Left cardiac atrium (tissue), 4 donors: Measurements from ENCODE around the gene QRICH1. TPM values are rescaled to one million over a fixed set of nuclear protein-coding genes. Genes with fewer than 3 reads are reported as not detected.

Experiments used
- ATAC-seq, 2 donors: fragments of 200-7000 bp; cut with Tn5 transposase; one replicate each; pipeline ENCODE4 v1.9.1; 2020; ENCODE audit warnings: mild to moderate bottlenecking in 2 of 2, moderate library complexity in 2 of 2
- DNase-seq: peaks from one replicate; pipeline ENCODE4 v3.0.0-alpha.2; 2020
- intact Hi-C, 2 donors: fragments of 100-400 bp; cut with DNase I; formaldehyde crosslinking; loops; one replicate each; pipeline versions ENCODE4 v1.14.1 to v1.15.1; 2022 to 2023
- total RNA-seq, 2 donors: library from RNA; stranded (reverse); fragmentation: NEBNext Ultra II Directional; extraction: Animal tissue kit (Norgen Biotek cat#: 25700); gene quantifications; one replicate each; pipeline ENCODE4 v1.2.1, GENCODE V29; 2021
- donor health status: DM: no; HTN: yes; CAD: no.
- donor health status: DM: no; HTN: yes; CAD: no; lungs with severe emphysema.
- donor health status: DM: yes; HTN: yes; CAD: no.
- donor health status: Dilated cardiomyopathy.

Gene QRICH1
- total RNA-seq, 2 donors from 2014 or later, result 50.4 to 59.9 TPM

GRCh38 chr3:49007068-49007770 lies 86.7 kb downstream of the QRICH1 start, which contains the start of gene WDR6:
TSS of gene WDR6 (plus strand) at chr3:49007391. CDS start at chr3:49007432, 41 bp downstream.
- peak; percentile 92 to 93 for ATAC-seq
- intact Hi-C loops, result no loop called here
- DNase-seq, result peak; percentile 98

- intact Hi-C loops, result no loop called here
- DNase-seq (peak; percentile 53), ATAC-seq (peak; percentile 15 to 16)
Measured at GRCh38 chr3:49006408-49007067, 87.3 kb downstream of the QRICH1 start.

- no peak for ATAC-seq
- intact Hi-C loops, result no loop called here
- no peak for DNase-seq
Measured at GRCh38 chr3:49005998-49006397, 87.9 kb downstream of the QRICH1 start.

- ATAC-seq (no peak), DNase-seq (no peak)
- intact Hi-C loops, result no loop called here
Measured at GRCh38 chr3:49005303-49005680, 88.6 kb downstream of the QRICH1 start.

- intact Hi-C loops, result no loop called here
- ATAC-seq (no peak), DNase-seq (no peak)
Measured at GRCh38 chr3:49004352-49005302, 89.2 kb downstream of the QRICH1 start.

GRCh38 chr3:49001155-49001554 lies 92.7 kb downstream of the QRICH1 start:
- DNase-seq, result no peak
- intact Hi-C loops, result no loop called here
- ATAC-seq, result no peak

GRCh38 chr3:48999085-48999858 lies 94.6 kb downstream of the QRICH1 start:
- DNase-seq (no peak), ATAC-seq (no peak)
- intact Hi-C loops, result no loop called here

- ATAC-seq (no peak), DNase-seq (no peak)
- intact Hi-C loops, result no loop called here
Measured at GRCh38 chr3:48997714-48998637, 95.9 kb downstream of the QRICH1 start.

GRCh38 chr3:48997102-48997635 lies 96.7 kb downstream of the QRICH1 start:
- DNase-seq (no peak), ATAC-seq (no peak)
- intact Hi-C loops, result no loop called here

GRCh38 chr3:48996640-48997039 lies 97.2 kb downstream of the QRICH1 start:
- DNase-seq (no peak), ATAC-seq (no peak)
- intact Hi-C loops, result no loop called here

- DNase-seq (no peak), ATAC-seq (no peak)
- intact Hi-C loops, result no loop called here
Measured at GRCh38 chr3:48993834-48994233, 100.0 kb downstream of the QRICH1 start.

- intact Hi-C loops, result no loop called here
- DNase-seq, result no peak
- ATAC-seq, result no peak
Measured at GRCh38 chr3:48991851-48992545, 101.9 kb downstream of the QRICH1 start.

GRCh38 chr3:48990636-48991469 lies 103.0 kb downstream of the QRICH1 start:
- peak; percentile 20 to 31 for ATAC-seq
- DNase-seq, result peak; percentile 34
- intact Hi-C loops, result no loop called here

- DNase-seq, result peak; percentile 92
- intact Hi-C loops, result loop anchor here (5.0 to 10.0 kb wide), 2 partner anchors 455 to 457 kb away; no protein-coding TSS in a partner anchor
- peak; percentile 92 for ATAC-seq
Measured at GRCh38 chr3:48989796-48990635, 103.9 kb downstream of the QRICH1 start, which contains the start of gene P4HTM. TSS of gene P4HTM (plus strand) at chr3:48990241. CDS start at chr3:48990257, 16 bp downstream.
